HG02571 (cell line): ENCODE data around the gene HOXC12.

Source experiments
- ATAC-seq: cut with Tn5 transposase; IDR thresholded peaks from one replicate; pipeline ENCODE4 v1.9.1; 2021; ENCODE audit warnings: mild to moderate bottlenecking, moderate library complexity; ENCODE audit not compliant: unreplicated experiment

The HOXC12 gene

GRCh38 chr12:53940443-53941014, 14.2 kb upstream of the HOXC12 start:
- no peak for ATAC-seq

DNA sequence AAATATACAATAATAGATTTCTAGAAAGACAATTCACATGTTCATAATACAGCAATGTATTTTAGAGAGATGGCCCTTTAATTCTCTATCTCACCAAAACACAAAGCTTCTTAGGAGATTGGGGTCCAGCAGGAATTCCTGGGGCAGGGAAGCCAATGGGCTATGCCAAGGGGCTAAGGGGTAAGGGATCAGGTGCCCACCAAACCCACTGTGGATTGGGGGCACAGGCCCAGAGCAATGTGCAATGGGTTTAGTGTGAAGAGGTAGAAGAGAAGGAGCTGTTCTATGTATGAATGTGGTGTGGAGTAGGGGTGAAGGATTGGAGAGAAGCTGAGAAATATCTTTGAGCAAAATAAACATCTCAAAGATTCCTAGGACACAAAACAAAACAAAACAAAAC, 13.5 kb upstream of the HOXC12 start:
- no peak for ATAC-seq

GRCh38 chr12:53941750-53942149, 13.0 kb upstream of the HOXC12 start:
- ATAC-seq: no peak

GRCh38 chr12:53942467-53942997, 12.2 kb upstream of the HOXC12 start:
- ATAC-seq: no peak

GRCh38 chr12:53944209-53944608, 10.5 kb upstream of the HOXC12 start:
- ATAC-seq: no peak

DNA sequence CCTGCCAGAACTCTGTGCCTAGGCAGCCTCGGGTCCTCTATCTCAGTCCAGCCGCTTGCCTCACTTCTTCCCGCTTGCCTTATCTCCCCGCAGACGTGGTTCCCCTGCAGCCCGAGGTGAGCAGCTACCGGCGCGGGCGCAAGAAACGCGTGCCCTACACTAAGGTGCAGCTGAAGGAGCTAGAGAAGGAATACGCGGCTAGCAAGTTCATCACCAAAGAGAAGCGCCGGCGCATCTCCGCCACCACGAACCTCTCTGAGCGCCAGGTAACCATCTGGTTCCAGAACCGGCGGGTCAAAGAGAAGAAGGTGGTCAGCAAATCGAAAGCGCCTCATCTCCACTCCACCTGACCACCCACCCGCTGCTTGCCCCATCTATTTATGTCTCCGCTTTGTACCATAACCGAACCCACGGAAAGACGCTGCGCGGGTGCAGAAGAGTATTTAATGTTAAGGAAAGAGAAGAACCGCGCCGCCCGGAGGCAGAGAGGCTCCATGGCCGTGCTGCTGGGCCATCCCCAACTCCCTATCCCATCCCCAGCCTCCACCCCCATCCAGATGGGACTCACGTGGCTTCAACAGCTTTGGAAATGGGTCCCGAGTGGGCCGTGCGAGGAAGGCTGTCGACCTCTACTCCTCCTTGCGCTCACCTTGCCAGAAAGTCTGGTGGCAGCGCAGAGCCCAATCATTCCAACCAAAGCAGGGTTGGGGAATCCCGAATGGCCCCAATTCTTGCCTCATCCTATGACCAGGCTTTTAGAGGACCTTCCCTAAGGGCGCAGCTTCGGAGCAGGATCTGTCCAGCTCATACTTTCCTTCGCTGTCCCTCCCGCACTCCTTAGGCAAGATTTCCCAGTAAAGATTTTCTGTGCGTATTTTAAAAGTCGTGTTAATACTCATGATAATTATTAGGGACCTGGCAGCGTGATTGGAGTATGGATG, 9.5 kb upstream of the HOXC12 start:
- ATAC-seq: no peak

DNA sequence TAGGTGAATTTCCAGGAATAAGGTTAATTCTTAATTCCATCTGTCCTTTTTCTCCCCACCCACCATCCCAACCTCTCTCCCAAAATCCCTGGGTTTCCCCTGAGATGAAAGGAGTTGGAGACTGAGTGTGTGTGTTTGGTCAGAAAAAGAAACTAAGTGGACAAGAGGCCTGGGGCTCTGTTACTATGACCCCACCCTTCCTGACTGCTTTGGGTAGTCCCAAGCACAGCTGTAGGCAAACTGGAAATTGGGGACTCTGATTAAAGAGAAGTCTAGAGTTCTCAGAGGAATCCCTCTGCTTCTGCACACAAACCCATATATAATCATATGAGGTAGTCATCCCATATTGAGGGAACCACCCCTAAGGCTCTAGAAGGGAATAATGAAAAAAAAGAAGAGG, 7.0 kb upstream of the HOXC12 start:
- ATAC-seq: no peak

- no peak for ATAC-seq
Measured at GRCh38 chr12:53948650-53949593, 5.8 kb upstream of the HOXC12 start.

DNA sequence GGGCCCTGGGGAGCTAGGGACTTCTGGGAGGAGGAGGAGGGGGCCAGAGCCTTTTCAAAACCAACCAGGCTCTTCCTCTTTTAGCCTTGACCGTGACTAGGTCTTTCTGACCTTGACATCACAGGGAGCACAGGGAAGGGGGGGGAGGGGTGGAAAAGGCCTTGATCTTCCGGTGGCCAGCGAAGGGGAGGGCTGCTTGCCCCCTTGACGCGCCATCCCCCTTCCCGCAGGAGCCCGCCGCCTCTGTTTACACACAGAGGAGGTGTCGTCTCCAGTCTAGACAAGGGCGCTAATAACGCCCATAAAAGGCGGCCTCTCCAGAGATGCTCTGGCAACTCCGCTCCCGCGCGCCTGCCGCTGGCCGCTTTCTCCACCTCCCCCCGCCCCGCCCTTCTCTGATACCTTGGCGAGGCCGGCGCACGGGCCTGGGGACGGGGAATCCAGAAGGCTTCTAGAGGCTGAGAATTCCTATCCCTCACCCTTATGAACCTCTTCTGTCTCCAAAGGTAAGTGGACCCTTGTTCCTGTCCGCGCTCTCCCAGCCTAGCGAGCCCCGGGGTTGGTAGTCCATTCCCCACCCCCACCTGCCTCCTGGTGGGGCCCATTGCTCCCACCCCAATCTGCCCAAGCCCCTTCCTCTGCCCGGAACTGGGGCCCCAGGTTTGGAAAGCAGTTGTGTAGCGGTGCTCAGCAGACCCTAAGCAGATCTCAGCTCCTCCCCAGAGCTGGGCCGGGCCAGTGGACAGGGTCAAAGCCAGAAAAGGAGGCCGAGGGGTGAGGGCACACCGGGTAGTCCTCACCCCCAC, 4.9 kb upstream of the HOXC12 start:
- ATAC-seq: no peak

- ATAC-seq: no peak
Measured at GRCh38 chr12:53950437-53950773, 4.3 kb upstream of the HOXC12 start.

DNA sequence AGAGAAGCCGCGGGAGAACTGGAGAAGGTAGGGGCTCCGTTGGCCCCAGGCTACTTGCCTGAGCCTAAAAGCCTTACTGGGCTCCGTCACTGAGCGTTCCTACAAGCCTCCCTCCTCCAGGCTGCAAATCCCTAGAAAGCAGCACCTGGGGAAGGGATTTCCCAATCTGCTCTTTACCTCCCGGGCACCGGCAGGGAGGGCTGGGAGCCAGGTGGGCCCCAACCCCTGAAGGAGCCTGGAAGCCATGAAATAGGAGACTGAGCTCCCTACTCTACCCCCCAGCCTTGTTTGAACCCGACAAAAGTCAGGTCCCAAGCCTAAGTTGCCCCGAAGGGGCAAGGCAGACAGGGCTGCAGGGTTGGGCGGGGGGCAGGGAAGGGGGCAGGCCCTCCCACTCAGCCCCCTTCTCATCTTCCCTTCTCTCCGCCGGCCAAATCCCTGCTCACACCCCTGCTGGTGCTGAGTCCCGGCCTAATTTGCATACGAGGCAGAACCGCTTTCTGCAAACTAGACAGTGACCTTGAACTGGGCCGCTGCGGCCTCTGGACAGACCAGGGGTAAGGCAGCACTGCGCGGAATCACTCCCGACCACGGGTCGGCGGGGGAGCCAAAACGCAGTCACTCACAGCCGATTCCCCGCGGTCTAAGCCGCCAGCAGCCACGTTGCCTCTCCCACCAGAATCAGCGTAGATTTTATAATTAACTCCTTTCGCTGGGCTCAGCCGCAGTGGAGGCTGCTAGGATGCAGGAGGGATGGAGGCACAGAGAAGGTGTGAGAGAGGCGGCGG, 3.7 kb upstream of the HOXC12 start:
- no peak for ATAC-seq

- ATAC-seq: no peak
Measured at GRCh38 chr12:53951577-53952334, 2.9 kb upstream of the HOXC12 start.

DNA sequence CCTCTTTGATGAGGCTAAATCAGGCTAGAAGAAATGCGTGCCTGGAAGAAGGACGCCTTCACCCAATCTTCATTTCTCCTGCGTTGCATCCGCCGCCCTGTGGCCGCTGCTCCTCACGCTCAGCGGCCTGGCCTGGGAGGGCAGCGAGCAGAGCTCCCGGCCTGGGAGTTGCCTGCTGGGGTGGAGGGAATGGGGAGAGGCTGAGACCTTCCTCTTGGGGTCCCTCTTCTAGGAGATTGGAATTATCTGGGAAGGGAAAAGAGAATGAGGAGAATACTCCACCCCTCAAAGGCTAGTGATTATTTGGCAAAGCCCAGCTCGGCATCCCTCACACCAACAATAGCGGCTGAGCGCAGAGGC, 2.4 kb upstream of the HOXC12 start:
- ATAC-seq: no peak

- no peak for ATAC-seq
Measured at GRCh38 chr12:53952871-53953734, 1.6 kb upstream of the HOXC12 start.

DNA sequence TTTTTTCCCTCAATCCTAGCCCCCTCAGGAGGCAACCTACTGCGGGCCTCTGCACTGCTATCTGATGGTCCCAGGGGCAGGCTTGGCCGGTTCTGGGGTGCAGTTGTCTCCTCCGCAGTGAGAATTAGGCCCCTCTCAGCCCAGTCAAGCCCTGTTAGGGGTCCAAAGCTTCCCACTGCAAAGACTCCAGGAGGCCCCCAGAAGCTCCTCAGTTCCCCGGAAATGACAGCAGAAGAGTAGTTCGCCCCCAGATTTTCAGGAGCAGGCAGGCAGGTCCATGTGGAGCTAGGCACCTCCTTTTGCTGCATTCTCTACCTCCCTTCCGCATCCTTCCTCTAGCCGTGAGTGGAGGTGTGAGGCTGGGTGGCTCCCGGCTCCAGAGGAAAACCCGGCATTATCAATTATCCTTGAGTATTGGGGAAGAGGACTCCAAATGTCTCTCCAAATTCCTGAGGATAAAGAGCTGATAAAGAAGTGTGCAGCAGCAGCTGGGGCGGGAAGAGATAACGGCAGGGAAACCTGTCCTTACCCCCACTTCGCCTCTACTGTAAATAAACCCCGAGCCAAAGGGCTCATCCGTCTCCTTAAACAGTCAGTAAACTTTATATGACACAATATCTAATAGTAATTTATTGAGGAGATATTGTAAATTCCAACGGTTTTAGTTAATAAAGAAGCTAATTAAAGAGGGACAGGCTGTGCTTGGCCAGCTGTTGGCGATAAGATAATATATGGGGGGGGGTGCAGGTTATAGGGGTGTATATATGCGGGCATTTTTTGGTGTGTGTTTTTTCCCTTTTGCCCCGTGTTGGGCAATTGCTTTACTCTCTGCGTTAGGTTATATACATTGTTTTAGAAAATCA, 641 bp upstream of the HOXC12 start:
- ATAC-seq: no peak

DNA sequence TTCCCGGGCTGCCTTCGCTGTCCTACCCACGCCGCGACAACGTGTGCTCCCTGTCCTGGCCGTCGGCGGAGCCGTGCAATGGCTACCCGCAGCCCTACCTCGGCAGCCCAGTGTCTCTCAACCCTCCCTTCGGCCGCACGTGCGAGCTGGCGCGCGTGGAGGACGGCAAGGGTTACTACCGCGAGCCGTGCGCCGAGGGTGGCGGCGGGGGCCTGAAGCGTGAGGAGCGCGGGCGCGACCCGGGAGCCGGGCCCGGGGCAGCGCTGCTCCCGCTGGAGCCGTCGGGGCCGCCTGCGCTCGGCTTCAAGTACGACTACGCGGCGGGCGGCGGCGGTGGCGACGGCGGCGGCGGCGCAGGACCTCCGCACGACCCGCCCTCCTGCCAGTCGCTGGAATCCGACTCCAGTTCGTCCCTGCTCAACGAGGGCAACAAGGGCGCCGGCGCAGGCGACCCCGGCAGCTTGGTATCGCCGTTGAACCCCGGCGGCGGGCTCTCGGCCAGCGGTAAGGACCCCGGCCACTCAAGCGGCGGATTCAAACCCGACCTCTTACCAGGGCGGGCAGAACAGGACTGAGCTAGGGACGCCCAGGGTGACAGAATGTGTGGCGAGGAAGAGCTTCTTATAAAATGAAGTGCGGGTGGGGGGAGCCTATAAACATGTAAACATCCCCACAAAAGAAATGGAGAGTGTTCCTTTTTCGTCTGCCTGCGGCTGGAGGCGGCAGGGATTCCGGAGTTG, 503 bp downstream of the HOXC12 start:
- ATAC-seq: no peak
